GM12872 (cell line): ENCODE results near the gene CCDC38.

Experiments
- CTCF ChIP-seq: IDR thresholded peaks from 3 replicates; pipeline ENCODE4 v1.5.1; 2011; ENCODE audit warnings: low read depth, mild to moderate bottlenecking, low read length, moderate library complexity; ENCODE audit not compliant: insufficient read depth

CCDC38 gene

GRCh38 chr12:95943330-95943842 lies 972 bp upstream of the CCDC38 start, which contains the start of gene AMDHD1:
AMDHD1 (plus strand) TSS chr12:95943331; CDS start chr12:95943399, 68 bp downstream.
- peak; percentile 34; the same call in 2 of the 3 replicates for TF ChIP-seq CTCF

GRCh38 chr12:95942101-95942523 lies 302 bp downstream of the CCDC38 start:
- TF ChIP-seq CTCF = no peak

GRCh38 chr12:95940514-95940913 lies 1.9 kb downstream of the CCDC38 start:
- TF ChIP-seq CTCF = no peak

GRCh38 chr12:95922231-95922630 lies 20.2 kb downstream of the CCDC38 start:
- no peak for TF ChIP-seq CTCF

GRCh38 chr12:95919110-95919509 lies 23.3 kb downstream of the CCDC38 start:
- TF ChIP-seq CTCF = no peak

- peak; percentile 91 for TF ChIP-seq CTCF
These were observed 24.0 kb downstream of the CCDC38 start for GRCh38 chr12:95918194-95918993.

- no peak for TF ChIP-seq CTCF
These were observed 32.5 kb downstream of the CCDC38 start for GRCh38 chr12:95909871-95910270.
